HG03095 (cell line): ENCODE results near the gene RAB11B.
"Not testable (repeated sequence)": the region's sequence is repeated elsewhere in the genome, so short reads cannot be mapped to it uniquely, and the experiment has no call there.

ENCODE experiments used
- ATAC-seq: cut with Tn5 transposase; IDR thresholded peaks from one replicate; pipeline ENCODE4 v1.9.1; 2021; ENCODE audit warnings: moderate library complexity; ENCODE audit not compliant: unreplicated experiment

Gene RAB11B

DNA sequence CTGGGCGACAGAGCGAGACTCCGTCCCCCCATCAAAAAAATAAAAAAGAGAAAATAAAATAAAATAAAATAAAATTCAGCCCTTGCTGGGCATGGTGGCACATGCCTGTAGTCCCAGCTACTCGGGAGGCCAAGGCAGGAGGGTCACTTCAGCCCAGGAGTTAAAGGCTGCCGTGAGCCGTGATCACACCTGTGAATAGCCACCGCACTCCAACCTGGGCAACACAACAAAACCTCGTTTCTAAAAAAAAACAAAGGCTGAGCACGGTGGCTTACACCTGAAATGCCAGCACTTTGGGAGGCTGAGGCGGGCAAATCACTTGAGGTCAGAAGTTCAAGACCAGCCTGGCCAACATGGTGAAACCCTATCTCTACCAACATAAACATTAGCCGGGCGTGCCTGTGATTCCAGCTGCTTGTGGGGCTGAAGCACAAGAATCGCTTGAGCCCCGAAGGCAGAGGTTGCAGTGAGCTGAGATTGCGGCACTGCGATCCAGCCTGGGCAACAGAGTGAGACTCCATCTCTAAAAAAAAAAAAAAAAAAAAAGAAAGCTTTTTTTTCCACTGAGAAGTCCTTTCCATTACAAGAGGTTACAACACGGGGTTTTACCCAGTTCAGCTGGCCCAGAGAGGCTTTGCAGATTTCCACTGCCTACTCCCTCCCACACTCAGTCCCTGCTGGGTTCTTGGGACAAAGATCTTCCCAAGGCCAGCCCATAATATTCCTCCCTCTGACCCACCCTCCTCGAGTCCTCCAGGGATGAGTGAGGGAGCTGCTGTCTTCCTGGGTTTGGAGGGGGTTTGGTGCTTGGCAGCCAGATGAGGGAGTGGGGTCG is 19.8 kb upstream of the RAB11B start:
- ATAC-seq = no peak

DNA sequence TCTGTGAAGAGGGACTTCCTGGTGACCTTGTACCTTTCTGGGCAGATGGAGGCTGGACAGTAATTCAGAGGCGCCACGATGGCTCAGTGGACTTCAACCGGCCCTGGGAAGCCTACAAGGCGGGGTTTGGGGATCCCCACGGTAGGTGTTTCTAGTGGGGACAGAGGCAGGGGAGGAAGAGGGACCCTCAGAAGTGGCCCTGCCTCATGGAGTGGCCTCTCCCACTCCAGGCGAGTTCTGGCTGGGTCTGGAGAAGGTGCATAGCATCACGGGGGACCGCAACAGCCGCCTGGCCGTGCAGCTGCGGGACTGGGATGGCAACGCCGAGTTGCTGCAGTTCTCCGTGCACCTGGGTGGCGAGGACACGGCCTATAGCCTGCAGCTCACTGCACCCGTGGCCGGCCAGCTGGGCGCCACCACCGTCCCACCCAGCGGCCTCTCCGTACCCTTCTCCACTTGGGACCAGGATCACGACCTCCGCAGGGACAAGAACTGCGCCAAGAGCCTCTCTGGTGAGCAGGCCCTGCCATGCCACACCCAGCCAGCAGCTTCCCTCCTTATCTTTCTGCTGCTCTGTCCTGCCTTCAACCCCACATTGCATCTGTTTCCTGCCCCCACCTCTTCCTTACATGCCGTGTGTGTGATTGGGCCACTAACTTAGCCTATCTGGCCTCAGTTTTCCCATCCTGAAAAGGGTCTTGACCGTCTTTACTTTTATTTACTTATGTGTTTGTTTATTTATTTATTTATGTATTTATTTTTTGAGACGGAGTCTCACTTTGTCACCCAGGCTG is 19.0 kb upstream of the RAB11B start:
- ATAC-seq = no peak

DNA sequence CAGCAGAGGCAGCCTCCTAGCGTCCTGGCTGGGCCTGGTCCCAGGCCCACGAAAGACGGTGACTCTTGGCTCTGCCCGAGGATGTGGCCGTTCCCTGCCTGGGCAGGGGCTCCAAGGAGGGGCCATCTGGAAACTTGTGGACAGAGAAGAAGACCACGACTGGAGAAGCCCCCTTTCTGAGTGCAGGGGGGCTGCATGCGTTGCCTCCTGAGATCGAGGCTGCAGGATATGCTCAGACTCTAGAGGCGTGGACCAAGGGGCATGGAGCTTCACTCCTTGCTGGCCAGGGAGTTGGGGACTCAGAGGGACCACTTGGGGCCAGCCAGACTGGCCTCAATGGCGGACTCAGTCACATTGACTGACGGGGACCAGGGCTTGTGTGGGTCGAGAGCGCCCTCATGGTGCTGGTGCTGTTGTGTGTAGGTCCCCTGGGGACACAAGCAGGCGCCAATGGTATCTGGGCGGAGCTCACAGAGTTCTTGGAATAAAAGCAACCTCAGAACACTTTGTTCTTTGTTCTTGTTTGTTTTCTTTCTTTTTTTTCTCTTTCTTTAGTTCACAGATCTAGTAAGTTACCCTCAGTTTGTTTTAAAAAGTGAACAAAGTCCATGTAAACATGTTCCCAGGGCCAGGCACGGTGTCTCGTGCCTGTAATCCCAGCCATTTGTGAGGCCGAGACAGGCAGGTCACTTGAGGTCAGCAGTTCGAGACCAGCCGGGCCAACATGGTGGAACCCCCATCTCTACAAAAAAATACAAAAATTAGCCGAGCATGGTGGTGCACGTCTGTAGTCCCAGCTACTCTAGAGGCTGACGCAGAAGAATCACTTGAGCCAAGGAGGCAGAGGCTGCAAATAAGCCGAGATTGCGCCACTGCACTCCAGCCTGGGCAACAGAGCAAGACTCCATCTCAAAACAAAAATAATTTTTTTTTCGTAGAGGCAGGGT is 16.0 kb upstream of the RAB11B start:
- no peak for ATAC-seq

DNA sequence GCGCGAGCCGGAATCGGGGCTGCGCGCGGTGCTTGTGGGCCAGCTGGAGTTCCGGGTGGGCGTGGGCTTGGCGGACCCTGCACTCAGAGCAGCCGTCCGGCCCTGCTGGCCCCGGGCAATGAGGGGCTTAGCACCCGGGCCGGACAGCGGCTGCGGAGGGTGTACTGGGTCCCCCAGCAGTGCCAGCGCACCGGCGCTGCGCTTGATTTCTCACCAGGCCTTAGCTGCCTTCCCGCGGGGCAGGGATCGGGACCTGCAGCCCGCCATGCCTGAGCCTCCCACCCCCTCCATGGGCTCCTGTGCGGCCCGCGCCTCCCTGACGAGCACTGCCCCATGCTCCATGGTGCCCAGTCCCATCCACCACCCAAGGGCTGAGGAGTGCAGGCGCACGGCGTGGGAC is 14.4 kb upstream of the RAB11B start:
- ATAC-seq = not testable (repeated sequence)

DNA sequence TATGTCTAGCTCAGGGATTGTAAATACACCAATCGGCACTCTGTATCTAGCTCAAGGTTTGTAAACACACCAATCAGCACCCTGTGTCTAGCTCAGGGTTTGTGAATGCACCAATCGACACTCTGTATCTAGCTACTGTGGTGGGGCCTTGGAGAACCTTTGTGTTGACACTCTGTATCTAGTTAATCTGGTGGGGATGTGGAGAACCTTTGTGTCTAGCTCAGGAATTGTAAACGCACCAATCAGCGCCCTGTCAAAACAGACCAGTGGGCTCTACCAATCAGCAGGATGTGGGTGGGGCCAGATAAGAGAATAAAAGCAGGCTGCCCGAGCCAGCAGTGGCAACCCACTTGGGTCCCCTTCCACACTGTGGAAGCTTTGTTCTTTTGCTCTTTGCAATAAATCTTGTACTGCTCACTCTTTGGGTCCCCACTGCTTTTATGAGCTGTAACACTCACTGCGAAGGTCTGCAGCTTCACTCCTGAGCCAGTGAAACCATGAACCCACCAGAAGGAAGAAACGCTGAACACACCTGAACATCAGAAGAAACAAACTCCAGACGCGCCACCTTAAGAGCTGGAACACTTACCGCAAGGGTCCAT is 13.7 kb upstream of the RAB11B start:
- ATAC-seq = not testable (repeated sequence)

DNA sequence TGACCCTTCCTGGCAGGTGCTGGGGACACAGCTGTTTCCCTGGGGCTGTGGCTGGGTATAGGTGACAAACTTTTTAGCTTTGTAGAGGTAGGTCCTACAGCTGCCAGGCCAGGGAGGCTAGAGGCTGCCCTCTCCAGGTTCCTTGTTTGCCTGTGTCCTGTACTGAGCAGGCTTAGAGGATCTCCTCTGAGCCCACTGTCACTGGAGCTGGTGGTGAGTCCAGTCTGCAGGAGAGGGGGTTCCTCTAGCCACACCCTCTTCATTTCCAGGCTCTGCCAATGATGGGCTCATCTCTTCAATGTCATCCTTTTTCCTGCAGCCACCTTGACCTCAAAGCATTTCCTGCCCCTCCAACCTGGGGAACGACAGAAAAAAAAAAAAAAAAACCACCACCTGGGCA is 12.6 kb upstream of the RAB11B start:
- ATAC-seq = no peak

DNA sequence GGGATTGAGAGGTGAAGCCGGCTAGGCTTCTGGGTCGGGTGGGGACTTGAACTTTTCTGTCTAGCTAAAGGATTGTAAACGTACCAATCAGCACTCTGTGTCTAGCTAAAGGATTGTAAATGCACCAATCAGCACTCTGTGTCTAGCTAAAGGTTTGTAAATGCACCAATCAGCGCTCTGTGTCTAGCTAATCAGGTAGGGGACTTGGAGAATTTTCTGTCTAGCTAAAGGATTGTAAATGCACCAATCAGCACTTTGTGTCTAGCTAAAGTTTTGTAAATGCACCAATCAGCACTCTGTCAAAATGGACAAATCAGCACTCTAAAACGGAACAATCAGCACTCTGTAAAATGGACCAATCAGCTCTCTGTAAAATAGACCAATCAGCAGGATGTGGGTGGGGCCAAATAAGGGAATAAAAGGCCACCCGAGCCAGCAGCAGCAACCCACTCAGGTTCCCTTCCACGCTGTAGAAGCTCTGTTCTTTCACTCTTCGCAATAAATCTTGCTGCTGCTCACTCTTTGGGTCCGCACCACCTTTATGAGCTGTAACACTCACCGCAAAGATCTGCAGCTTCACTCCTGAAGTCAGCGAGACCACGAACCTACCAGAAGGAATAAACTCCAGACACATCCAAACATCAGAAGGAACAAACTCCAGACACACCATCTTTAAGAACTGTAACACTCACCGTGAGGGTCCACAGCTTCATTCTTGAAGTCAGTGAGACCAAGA is 10.8 kb upstream of the RAB11B start:
- not testable (repeated sequence) for ATAC-seq

DNA sequence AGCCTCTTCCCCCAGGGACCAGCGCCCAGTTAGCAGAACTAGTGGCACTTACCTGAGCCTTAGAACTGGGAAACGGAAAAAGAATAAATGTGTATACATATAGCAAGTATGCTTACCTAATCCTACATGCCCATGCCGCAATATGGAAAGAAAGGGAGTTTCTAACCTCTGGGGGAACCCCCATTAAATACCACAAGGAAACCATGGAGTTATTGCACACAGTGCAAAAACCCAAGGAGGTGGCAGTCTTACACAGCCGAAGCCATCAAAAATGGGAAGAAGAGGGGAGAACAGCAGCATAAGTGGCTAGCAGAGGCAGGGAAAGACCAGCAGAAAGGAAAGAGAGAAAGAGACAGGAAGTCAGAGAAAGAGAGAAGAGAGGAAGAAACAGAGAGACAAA is 5.6 kb upstream of the RAB11B start:
- ATAC-seq = not testable (repeated sequence)

DNA sequence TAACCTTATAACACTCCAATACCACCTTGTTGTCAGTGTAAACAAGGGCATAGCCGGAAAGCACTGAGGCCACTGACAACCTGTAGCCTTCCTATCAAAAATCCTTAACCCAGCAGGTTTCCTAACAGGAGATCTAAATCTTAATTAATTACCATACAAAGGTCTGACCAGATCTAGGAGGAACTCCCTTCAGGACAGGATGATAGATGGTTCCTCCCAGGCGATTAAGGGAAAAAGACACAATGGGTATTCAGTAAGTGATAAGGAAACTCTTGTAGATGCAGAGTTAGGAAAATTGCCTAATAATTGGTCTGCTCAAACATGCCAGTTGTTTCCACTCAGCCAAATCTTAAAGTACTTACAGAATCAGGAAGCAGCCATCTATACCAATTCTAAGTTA is 5.1 kb upstream of the RAB11B start:
- not testable (repeated sequence) for ATAC-seq

DNA sequence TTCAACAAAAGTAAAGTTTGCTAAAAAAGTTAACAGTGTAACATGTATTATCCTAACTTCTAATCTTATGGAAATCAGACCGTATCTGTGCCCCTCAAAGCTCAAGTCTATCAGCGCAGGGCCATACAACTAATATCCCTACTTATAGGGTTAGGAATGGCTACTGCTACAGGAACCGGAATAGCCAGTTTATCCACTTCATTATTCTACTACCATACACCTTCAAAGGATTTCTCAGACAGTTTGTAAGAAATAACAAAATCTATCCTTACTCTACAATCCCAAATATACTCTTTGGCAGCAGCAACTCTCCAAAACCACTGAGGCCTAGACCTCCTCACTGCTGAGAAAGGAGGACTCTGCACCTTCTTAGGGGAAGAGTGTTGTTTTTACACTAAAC is 4.6 kb upstream of the RAB11B start:
- not testable (repeated sequence) for ATAC-seq

DNA sequence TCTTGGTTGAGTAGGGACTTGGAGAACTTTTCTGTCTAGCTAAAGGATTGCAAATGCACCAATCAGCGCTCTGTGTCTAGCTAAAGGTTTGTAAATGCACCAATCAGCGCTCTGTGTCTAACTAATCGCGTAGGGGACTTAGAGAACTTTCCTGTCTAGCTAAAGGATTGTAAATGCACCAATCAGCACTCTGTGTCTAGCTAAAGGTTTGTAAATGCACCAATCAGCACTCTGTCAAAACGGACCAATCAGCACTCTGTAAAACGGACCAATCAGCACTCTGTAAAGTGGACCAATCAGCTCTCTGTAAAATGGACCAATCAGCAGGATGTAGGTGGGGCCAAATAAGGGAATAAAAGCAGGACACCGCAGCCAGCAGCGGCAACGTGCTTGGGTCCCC is 3.7 kb upstream of the RAB11B start:
- not testable (repeated sequence) for ATAC-seq

DNA sequence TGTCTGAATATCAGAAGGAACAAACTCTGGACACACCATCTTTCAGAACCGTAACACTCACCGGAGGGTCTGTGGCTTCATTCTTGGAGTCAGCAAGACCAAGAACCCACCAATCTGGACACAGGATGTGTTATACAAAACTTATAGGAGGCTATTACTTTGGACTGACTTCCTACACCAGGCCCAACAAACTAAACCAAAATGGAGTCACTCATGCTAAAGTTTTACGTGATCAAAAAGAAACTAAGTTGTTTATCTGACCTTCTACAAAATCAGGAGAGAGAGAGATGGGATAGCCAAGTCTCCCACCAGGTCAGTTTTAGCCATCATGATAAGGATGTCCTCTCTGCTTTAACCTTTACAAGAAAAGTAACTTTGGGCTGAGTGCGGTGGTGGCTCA is 3.2 kb upstream of the RAB11B start:
- no peak for ATAC-seq

DNA sequence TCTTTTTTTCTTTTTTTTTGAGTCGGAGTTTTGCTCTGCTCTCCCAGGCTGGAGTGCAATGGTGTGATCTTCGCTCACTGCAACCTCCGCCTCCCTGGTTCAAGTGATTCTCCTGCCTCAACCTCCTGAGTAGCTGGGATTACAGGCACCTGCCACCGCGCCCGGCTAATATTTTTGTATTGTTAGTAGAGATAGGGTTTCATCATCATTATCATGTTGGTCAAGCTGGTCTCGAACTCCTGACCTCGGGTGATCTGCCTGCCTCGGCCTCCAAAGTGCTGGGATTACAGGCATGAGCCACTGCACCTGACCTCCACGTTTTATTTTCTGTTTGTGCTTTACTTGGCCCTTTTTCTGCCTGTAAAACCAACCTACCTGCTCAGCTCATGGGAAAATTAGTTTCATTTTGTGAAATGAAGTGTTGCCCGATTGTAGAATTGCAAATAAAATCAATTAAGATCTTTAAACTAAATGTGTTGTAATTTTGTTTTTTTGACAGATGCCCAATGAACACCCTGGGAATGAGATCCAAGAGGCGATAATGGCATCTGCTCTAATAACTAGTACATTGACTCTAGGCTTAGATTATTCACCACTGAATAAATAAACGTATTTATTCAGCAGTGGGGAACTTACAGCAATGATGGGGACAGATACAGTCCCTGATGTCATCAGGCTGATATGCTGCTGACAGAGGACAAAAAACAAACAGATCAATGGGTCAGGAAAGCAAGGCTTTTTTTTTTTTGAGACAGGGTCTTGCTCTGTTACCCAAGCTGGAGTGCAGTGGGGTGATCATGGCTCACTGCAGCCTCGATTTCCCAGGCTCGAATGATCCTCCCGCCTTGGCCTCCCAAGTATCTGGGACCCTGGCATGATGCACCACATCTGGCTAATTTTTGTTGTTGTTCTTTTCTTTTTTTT is 2.2 kb upstream of the RAB11B start:
- no peak for ATAC-seq

DNA sequence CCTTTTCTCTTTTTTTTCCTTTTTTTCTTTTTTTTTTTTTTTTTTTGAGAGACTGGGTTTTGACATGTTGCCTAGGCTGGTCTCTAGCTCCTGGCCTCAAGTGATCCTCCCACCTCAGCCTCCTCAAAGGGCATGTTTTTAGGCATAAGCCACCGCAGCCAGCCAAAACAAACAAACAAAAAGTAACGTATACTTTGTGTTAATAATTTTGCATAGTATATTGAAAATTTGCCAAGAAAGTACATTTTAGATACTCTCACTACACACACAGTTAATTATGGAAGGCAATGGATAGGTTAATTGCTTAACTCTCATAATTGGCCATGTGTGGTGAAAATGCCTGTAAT is 1.6 kb upstream of the RAB11B start:
- no peak for ATAC-seq

DNA sequence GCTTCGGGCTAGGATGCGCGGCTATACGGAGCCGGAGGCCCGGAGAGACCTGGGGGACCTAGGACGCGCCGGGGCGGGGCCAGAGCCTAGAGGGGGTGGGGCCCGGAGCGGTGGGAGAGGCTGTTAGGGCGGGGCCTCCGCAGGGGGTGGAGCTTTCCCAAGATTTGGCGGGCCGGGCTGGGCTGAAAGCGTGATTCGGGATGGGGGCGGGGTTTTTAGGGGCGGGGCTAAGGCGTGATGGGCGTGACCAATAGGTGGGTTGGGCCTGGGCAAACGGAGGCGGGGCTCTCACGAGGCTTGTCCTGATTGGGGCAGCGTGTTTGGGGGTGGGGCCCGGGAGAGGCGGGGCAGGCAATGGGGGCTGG is 439 bp downstream of the RAB11B start:
- ATAC-seq = peak; percentile 30

DNA sequence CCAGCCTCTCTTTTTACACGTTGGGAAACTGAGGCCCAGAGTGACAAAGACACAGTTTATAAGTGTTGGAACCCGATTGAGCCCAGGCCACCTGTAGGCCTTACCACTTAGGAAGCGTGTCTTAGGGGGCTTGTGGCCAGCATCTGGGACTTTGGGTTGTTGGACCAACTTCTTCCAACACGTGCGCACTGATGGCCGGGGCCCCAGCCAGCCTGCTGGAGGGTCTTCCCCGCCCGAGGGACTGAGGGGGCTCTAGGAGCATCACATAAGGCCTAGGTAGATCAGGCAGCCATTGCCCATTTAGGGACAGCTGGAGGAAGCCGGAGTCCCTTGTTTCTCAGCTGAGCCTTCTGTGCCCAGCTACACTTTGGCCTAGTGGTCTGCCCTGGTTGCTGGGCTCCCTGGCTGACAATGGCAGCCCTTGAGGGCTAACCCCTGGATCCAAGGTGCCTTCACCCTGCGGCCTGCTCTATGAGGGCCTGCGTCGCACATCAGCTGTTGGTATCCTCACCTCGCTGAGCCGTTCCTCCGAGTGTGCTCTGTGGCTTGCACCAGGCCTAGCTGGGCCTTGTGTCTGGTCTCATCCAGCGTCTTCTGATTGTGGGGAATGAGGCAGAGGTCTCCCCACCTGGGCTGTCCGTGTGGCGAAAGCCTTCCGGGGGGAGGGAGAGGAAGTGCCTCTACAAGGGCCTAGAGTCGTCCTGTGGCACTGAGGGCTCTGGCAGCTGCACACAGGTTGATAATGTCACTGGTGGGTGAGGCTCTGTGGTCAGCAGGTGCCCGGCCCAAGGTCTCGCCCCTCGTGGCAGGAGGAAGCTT is 1.2 kb downstream of the RAB11B start:
- no peak for ATAC-seq

DNA sequence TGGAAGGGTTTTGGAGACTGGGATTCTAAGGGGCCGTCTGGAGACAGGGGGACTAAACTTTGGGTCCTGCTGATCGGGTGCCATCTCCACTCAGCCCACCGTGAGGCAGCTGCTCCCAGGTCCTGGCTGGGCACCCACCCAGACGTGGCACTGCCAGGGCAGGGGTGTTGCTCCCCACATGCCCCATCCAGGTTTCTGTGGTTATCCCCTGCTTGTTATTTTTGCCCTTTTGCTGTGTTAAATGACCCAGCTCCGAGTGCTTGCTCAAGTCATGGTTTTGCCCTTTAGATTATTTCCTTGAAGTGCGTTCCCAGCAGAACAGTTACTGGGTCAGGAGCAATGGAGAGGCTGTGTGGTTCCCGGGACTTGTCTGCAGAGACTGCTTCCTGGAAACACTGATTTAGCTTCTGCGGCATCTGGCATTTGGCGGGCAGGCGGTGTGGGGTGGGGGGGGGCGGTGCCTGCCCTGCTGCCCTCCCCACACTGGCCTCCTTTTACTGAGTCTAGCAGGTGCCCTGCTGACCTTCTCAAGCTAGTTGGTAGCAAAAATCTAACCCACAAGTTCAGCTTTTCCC is 1.9 kb downstream of the RAB11B start:
- no peak for ATAC-seq
